ENCODE data around the gene ATP2C2. TPM values are rescaled to one million over a fixed set of nuclear protein-coding genes. Genes with fewer than 3 reads are reported as not detected.
A peak's percentile ranks its signal among the peaks of the same experiment; 100 is the strongest.

Gene ATP2C2
- total RNA-seq, 1 donor from 2014 or later: 17.9 TPM

DNA sequence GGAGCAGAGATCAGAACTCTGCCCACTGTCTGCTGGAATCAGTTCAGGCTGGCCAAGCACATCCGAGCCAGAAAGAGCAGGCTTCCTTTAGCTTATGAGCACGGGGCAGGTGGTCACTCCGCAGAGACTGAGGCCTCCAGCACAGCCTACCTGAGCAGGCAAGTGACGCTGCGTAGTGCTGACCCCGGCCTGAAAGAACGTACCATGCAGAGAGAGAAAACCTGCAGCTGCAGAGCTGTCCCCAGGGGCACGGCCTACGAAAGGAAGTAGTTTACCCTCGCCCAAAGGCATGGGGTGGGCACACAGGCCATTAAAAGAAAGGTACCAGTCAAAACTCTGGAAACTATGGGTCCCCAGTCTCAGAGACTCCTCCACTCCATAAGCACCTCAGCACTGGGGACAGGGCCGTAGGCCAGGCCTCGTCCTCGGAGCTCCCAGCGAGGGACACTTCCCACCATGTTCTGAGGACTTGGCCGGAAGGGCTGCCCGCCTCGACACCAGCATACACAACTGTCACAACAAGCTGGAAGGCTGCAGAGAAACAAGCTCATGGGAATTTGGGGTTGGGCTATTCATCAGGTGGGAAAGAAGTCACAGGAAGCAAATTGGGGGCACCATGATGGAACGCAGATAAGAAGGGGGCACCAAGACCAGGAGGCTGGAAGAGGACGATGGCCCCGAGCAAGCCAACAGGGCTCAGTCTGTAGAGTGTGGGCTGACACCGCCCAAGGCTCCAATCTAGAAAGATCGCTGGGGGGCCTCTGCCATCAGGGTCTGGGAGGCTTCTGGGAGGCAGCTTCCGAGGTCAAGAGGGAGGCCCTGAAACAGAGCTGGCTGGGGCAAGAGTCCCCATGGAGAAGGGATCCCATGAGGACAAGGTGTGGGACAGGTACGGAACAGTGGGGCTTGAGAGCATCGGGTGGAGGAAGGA is 114.9 kb downstream of the ATP2C2 start:
- Histone ChIP-seq H3K27me3 (ENCODE audit: control insufficient read depth, insufficient read depth, low read length) (no peaks in the 10 kb centered on the region), H3K4me3 (ENCODE audit: low read depth, low read length) (no peak overlapping the region), H3K36me3 (ENCODE audit: control insufficient read depth, insufficient read depth, low read length) (no peaks in the 10 kb centered on the region)
- DNase-seq (ENCODE audit: low read depth): no peak
- TF ChIP-seq CTCF (IDR thresholded peaks at IDR 0.05; ENCODE audit: insufficient read depth, low read length, poor library complexity, severe bottlenecking): no peak

DNA sequence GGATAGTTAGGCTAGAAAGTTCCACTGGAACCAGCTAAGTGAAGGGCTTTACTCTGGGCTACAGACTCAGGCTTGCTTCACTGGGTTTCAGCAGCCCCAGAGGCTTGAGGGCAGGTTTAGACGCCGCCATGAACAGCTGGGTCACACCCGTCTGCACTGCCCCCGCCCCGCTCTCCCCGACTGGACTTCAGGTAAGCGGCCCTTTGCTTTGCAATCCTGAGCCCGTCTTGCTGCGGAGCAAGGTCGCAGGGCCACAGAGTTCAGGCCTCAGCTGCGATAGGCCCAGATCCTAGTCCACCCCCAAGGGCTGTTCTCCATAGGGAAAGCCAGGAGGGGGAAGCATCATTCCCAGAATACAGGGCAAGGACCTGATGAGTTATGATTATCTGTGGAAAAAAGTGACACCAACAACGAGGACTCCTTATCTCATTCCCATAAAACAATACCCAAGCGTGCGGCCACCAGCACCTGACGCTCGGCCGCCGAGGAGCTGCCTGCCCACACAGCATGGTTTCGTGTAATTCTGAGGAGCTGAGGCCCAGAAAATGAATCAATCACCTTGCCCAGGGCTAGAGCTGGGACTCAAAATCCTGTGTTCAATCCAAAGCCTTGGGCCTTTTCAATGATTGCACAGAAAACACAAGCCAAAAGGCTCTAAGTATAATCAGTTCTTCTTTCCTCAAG is 115.7 kb downstream of the ATP2C2 start:
- TF ChIP-seq CTCF (IDR thresholded peaks at IDR 0.05; ENCODE audit: insufficient read depth, low read length, poor library complexity, severe bottlenecking): no peak
- H3K4me3 ChIP-seq (ENCODE audit: low read depth, low read length): no peak overlapping the region
- H3K27me3 ChIP-seq (ENCODE audit: control insufficient read depth, insufficient read depth, low read length): no peaks in the 10 kb centered on the region
- no peak for DNase-seq (ENCODE audit: low read depth)
- H3K36me3 ChIP-seq (ENCODE audit: control insufficient read depth, insufficient read depth, low read length): no peaks in the 10 kb centered on the region

- no peak for DNase-seq (ENCODE audit: low read depth)
- Histone ChIP-seq H3K27me3 (ENCODE audit: control insufficient read depth, insufficient read depth, low read length) (no peaks in the 10 kb centered on the region), H3K36me3 (ENCODE audit: control insufficient read depth, insufficient read depth, low read length) (no peaks in the 10 kb centered on the region), H3K4me3 (ENCODE audit: low read depth, low read length) (no peak overlapping the region)
- peak; percentile 80 for TF ChIP-seq CTCF (IDR thresholded peaks at IDR 0.05; ENCODE audit: insufficient read depth, low read length, poor library complexity, severe bottlenecking)
Observed at GRCh38 chr16:84484579-84485254, 116.4 kb downstream of the ATP2C2 start.

DNA sequence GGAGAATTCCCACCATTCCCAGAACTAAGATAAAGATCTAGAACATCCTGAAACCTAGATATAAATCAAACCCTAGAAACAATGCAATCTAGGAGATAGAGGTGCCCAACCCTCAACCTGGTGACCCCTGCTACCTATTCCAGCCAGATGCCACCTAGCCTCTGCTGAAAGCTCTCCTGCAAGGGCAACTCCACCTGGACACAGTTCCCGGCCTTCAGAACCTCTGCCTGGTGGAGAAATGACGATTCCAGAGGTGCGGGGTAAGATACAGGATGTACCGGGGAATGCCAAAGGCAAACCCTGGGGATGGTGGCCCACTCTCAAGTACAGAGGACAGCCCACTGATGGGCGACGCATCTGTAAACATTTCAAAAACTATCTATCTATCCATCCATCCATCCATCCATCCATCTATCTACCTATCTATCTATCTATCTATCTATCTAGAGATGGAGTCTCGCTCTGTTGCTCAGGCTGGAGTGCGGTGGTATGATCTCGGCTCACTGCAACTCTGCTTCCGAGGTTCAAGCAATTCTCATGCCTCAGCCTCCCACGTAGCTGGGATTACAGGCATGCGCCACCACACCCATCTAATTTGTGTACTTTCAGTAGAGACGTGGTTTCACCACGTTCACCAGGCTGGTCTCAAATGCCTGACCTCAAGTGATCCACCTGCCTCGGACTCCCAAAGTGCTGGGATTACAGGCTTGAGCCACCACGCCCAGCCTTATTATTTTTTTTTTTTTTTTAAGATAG is 117.1 kb downstream of the ATP2C2 start:
- H3K4me3 ChIP-seq (ENCODE audit: low read depth, low read length): no peak overlapping the region
- no peaks in the 10 kb centered on the region for H3K36me3 ChIP-seq (ENCODE audit: control insufficient read depth, insufficient read depth, low read length)
- no peak for TF ChIP-seq CTCF (IDR thresholded peaks at IDR 0.05; ENCODE audit: insufficient read depth, low read length, poor library complexity, severe bottlenecking)
- no peaks in the 10 kb centered on the region for H3K27me3 ChIP-seq (ENCODE audit: control insufficient read depth, insufficient read depth, low read length)
- DNase-seq (ENCODE audit: low read depth): no peak

GRCh38 chr16:84486126-84486525 is 117.8 kb downstream of the ATP2C2 start:
- DNase-seq (ENCODE audit: low read depth): no peak
- H3K36me3 ChIP-seq (ENCODE audit: control insufficient read depth, insufficient read depth, low read length): no peaks in the 10 kb centered on the region
- H3K4me3 ChIP-seq (ENCODE audit: low read depth, low read length): no peak overlapping the region
- TF ChIP-seq CTCF (IDR thresholded peaks at IDR 0.05; ENCODE audit: insufficient read depth, low read length, poor library complexity, severe bottlenecking): no peak
- H3K27me3 ChIP-seq (ENCODE audit: control insufficient read depth, insufficient read depth, low read length): no peaks in the 10 kb centered on the region

All from kidney epithelial cell (primary cell).